Pons (tissue), 1 donor: ENCODE measurements around the gene IL32.

ENCODE experiments used
- DNase-seq: peaks from one replicate; pipeline ENCODE4 v3.0.0-alpha.2; 2016; ENCODE audit warnings: low spot score

IL32 gene

DNA sequence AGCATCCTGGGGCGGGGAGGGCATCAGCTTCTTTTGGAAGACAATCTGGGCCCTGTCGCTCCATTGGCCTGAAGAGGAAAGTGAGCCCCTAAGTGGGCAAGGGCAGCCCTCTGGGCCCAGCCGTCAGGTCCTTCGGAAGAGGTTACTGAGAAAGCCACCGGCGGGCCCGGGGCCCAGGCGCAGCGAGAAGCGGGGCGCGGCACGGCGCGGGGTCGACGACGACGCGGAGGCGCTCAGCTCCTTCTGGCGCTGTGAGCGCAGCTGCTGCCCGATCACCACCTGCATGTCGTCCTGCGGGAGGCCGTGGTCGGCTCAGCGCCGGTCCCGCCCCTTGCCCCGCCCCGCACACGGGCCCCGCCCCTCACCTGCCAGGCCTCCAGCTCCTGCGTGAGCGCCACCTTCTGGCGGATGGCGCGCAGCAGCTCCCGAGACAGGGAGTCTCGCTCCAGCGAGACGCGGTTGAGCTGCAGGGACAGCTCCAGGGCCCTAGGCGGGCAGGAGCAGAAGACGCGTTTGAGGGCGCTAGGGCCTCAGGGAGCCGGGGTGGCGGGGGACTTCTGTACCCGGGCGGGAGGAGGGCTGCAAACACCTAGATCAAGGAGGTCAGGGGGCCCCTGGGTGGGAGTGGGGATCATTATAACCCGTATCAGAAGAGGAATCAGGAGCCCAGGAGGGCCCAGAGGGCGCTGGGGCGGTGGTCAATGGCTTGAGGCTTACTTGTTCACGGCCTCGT, 37.3 kb upstream of the IL32 start:
- DNase-seq, result peak; percentile 43

- no peak for DNase-seq
These were observed 36.6 kb upstream of the IL32 start for GRCh38 chr16:3028716-3029319.

DNA sequence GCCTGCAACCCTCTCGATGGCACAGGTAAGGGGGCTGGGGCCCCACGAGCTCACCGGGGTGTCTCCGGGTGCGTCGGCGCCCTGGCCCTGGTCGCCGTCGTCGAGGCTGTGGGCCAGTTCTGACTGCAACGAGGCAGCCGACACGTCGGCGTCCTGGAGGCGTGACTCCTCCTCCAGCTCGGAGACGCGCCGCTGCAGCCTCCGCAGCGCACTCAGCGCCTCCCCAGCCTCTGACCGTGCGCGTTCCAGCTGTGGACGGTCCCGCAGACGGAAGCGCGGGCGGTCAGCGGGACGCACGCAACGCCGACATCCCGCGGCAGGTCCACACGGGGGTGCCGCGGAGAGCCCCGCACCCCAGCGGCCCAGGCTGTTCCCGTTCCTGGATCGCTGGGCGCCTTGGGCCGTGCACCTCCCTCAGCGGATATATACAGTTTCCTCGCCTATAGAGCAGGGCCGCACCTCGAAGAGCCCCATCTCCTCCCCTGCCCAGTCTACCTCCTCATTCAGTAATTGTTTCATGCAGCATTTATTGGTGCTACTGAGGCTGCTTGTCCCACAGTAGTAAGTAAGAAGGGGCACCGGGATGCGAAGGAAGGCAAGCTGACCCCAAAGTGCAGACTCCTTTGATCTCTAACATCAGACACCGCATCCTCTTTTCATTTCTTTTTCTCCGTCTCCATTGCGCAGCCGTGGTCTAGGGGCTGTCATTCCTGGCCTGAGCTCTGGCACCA, 35.8 kb upstream of the IL32 start:
- no peak for DNase-seq

DNA sequence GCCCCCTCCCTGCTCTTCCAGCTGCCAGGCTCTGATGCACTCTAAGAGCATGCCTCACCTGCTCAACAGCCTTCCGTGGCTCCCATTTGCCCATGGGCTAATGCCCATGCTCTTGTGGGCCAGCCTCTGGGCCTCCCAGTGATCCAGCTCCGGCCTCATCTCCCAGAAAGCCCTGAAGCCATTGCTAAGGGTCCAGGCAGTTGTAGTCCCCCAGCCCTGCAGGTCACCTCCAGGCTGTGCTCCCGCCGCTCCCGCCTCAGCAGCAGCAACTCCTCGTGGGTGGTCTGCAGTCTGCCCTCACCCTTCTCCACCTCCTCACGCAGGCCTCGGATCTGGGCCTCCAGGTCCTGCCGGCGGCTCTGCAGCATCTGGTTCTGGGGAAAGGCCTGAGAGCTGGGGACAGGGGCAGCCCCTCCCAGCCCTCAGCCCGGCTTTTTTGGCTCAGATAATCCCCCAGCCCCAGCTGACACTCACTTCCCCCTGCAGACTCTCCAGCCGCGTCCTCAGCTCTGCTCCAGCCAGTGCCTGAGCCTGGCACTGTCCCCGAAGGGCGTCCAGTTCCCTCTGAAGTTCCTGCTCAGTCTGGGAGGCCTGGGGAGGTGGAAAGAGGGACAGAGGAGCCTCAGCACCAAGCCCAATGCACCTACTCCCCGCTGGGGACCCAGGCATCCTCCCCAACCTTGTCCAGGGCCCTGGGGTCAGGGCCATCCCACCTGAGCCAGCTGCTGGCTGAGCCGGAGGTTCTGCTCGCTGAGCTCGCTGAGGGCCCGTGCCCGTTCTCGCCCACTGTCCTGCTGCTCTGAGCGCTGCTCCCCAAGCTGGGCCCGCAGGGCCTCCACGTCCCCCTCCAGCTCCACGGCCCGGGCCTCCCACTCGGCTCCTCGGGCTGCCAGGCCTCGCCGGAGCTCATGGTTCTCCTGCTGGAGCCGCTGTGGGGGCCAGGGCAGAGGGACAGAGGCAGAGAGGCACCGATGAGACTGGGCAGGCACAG, 34.9 kb upstream of the IL32 start:
- no peak for DNase-seq

- DNase-seq, result no peak
These were observed 32.8 kb upstream of the IL32 start for GRCh38 chr16:3032624-3033023.

GRCh38 chr16:3035289-3035971, 30.0 kb upstream of the IL32 start:
- no peak for DNase-seq

- DNase-seq, result no peak
These were observed 29.3 kb upstream of the IL32 start for GRCh38 chr16:3035972-3036725.

GRCh38 chr16:3036726-3037315, 28.6 kb upstream of the IL32 start, which contains the start of gene BICDL2:
TSS of gene BICDL2 (minus strand) at chr16:3036944. CDS start at chr16:3035496, 1,448 bp downstream.
- no peak for DNase-seq

DNA sequence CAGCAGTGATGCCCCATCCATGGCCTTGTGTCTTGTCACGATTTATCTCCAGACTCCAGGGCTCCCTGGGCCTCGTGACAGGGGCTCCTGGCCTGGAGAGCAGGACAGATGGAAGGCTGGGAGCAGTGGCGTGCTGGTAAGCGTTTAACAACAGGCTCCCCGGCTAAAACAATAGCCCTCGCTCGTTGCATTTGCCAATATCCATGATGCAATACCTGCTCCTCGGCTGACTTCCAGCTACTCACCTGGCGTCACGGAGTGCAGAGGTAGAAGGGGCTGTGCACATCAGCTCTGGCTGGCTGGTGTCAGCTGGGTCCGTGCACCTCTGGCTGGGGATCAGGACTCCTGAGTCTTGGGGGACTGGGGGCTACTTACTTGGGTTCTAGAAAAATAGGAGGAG, 27.2 kb upstream of the IL32 start:
- DNase-seq, result no peak

- no peak for DNase-seq
These were observed 26.5 kb upstream of the IL32 start for GRCh38 chr16:3038896-3039295.

DNA sequence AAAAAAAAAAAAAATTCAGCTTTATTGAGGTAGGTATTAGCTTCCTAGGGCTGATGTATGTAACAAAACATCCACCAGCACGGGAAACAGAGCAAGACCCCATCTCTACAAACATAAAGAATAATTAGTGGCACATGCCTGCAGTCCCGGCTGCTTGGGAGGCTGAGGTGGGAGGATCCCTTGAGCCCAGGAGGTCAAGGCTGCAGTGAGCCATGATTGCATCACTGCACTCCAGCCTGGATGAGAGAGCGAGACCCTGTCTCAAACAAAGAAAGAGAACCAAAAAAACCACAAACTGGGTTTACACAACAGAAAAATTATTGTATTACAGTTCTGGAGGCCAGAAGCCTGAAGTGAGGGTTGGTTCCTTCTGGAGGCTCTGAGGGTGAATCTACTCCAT, 23.1 kb upstream of the IL32 start:
- no peak for DNase-seq

- no peak for DNase-seq
These were observed 20.7 kb upstream of the IL32 start for GRCh38 chr16:3044708-3045107.

DNA sequence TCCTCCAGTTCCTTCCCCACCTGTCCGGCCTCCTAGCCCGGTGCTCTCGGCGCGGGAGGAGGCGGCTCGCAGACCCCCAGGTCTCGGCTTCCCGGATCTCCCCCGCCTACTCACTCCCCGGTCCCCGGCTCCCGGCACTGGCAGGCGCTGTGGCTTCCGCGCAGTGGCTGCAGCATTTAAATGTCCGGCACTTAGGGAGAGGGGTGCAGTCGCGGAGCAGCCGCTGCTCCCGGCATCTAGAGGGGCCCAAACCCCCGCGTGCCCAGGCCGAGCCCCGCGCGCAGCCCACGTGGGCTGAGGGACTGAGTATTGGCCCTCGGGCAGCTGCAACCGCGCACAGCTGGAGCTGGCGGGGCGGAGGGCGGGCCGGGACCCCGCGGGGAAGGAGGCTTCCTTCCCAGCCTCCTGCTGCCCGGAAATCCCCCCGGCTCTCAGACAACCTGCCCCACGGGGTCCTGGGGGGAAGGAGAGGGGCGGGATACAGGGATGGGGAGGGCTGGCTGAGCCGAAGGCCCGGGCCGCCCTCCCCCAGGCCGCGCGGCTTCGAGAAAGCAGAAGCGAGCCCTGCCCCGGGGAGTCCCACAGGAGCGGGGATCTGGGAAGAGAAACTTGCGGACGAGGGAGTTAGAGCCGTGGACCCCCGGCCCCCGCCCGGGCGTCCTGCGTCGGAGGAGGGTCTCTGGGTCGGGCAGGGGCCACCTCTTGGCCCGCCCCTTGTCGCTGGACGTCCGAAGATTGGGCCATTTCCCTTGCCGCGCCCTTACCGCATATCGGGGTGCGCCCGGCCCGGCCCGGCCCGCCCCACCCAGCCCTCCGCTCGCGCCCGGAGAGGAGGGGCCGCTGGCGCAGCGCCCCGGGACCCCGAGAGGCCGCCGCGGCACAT, 19.4 kb upstream of the IL32 start, which contains the start of gene MMP25:
MMP25 (plus strand) TSS at position 804 of the 883 bp plus-strand sequence. CDS start 357 bp downstream, outside the sequence.
- DNase-seq, result no peak

GRCh38 chr16:3046641-3047386, 18.6 kb upstream of the IL32 start:
- no peak for DNase-seq

DNA sequence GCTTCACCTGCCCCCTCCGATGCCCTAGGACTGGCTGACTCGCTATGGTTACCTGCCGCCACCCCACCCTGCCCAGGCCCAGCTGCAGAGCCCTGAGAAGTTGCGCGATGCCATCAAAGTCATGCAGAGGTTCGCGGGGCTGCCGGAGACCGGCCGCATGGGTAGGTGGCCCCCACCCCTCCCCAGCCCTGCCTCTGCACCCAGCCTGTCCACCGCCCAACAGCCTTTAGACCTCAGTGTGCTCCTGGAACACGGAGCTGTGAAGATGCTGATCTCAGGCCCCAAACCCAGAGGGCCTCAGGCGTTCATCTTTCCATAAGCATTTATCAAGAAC, 18.1 kb upstream of the IL32 start:
- DNase-seq, result no peak

- DNase-seq, result no peak
These were observed 15.4 kb upstream of the IL32 start for GRCh38 chr16:3049921-3050481.

DNA sequence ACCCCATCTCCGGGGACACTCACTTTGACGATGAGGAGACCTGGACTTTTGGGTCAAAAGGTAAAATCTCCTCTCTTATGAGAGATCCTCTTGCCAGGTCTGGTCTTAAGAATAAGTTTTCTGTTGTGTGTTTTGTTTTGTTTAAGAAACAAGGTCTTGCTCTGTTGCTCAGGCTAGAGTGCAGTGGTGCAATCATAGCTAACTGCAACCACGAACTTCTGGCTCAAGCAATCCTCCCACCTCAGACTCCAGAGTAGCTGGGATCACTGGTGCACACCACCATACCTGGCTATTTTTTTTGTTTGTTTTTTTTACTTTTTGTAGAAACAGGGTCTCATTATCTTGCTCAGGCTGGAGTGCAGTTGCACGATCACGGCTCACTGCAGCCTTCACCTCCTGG, 15.0 kb upstream of the IL32 start:
- no peak for DNase-seq

GRCh38 chr16:3051009-3051408, 14.4 kb upstream of the IL32 start:
- DNase-seq, result no peak
